H9 (cell line): ENCODE results near the gene GRIK4. TPM values are rescaled to one million over a fixed set of nuclear protein-coding genes. Genes with fewer than 3 reads are reported as not detected.

ENCODE experiments used
- DNase-seq: peaks from one replicate; pipeline ENCODE4 v3.0.0-alpha.2; 2017
- H2AFZ ChIP-seq: one replicate; pipeline ENCODE4 v1.6.1; 2013; ENCODE audit warnings: mild to moderate bottlenecking, low read length, control low read depth, moderate library complexity
- H2AK5ac ChIP-seq: 2 replicates; pipeline ENCODE4 v1.6.1; 2013; ENCODE audit warnings: low read length, control low read depth, mixed read lengths; ENCODE audit not compliant: insufficient read length
- H2BK120ac ChIP-seq: one replicate; pipeline ENCODE4 v1.6.1; 2013; ENCODE audit warnings: low read depth, mild to moderate bottlenecking, low read length, control low read depth, inconsistent platforms; ENCODE audit not compliant: poor library complexity, severe bottlenecking
- H2BK12ac ChIP-seq: 2 replicates; pipeline ENCODE4 v1.6.1; 2013; ENCODE audit warnings: low read length, control low read depth, mixed read lengths, low read depth; ENCODE audit not compliant: insufficient read length
- H2BK15ac ChIP-seq: 2 replicates; pipeline ENCODE4 v1.6.1; 2013; ENCODE audit warnings: low read depth, low read length, control low read depth
- H2BK20ac ChIP-seq: one replicate; pipeline ENCODE4 v1.6.1; 2013; ENCODE audit warnings: low read depth, mild to moderate bottlenecking, low read length, control low read depth, inconsistent platforms; ENCODE audit not compliant: poor library complexity, severe bottlenecking
- H2BK5ac ChIP-seq: 2 replicates; pipeline ENCODE4 v1.6.1; 2013; ENCODE audit warnings: low read length, control low read depth, mixed read lengths; ENCODE audit not compliant: insufficient read length
- H3K14ac ChIP-seq: 2 replicates; pipeline ENCODE4 v1.6.1; 2013; ENCODE audit warnings: low read length, control low read depth; ENCODE audit not compliant: insufficient read depth
- H3K18ac ChIP-seq: 2 replicates; pipeline ENCODE4 v1.6.1; 2013; ENCODE audit warnings: low read depth, mild to moderate bottlenecking, mixed read lengths, low read length, control low read depth; ENCODE audit not compliant: insufficient read length
- H3K23ac ChIP-seq: 2 replicates; pipeline ENCODE4 v1.6.1; 2013; ENCODE audit warnings: low read length, control low read depth, mixed read lengths, low read depth; ENCODE audit not compliant: insufficient read length
- H3K23me2 ChIP-seq: 2 replicates; pipeline ENCODE4 v1.6.1; 2013; ENCODE audit warnings: low read depth, mild to moderate bottlenecking, mixed read lengths, low read length, control low read depth; ENCODE audit not compliant: insufficient read length, poor library complexity, severe bottlenecking
- H3K27ac ChIP-seq: 2 replicates; pipeline ENCODE4 v1.5.1; 2013; ENCODE audit warnings: low read length, control low read depth, mixed read lengths, low read depth; ENCODE audit not compliant: insufficient read length
- H3K27me3 ChIP-seq: 2 replicates; pipeline ENCODE4 v1.6.1; 2013; ENCODE audit warnings: low read length, control low read depth, inconsistent platforms; ENCODE audit not compliant: insufficient read depth
- H3K4ac ChIP-seq: 2 replicates; pipeline ENCODE4 v1.6.1; 2013; ENCODE audit warnings: low read depth, mild to moderate bottlenecking, control low read depth, inconsistent platforms, low read length, moderate library complexity
- H3K4me1 ChIP-seq: 2 replicates; pipeline ENCODE4 v1.6.1; 2013; ENCODE audit warnings: low read length, control low read depth, inconsistent platforms; ENCODE audit not compliant: insufficient read depth
- H3K4me2 ChIP-seq: 2 replicates; pipeline ENCODE4 v1.6.1; 2013; ENCODE audit warnings: low read length, control low read depth, mixed read lengths; ENCODE audit not compliant: insufficient read length, insufficient read depth
- H3K56ac ChIP-seq: 2 replicates; pipeline ENCODE4 v1.6.1; 2013; ENCODE audit warnings: low read depth, mild to moderate bottlenecking, mixed read lengths, low read length, control low read depth; ENCODE audit not compliant: insufficient read length
- H3K79me1 ChIP-seq: 2 replicates; pipeline ENCODE4 v1.6.1; 2013; ENCODE audit warnings: low read depth, mild to moderate bottlenecking, moderate library complexity, low read length, control low read depth, inconsistent platforms; ENCODE audit not compliant: insufficient read depth, poor library complexity, severe bottlenecking
- H3K79me2 ChIP-seq: 2 replicates; pipeline ENCODE4 v1.6.1; 2013; ENCODE audit warnings: low read length, control low read depth, inconsistent platforms; ENCODE audit not compliant: insufficient read depth
- H3K9ac ChIP-seq: 2 replicates; pipeline ENCODE4 v1.6.1; 2013; ENCODE audit warnings: low read length, control low read depth, mixed read lengths; ENCODE audit not compliant: insufficient read length; ENCODE audit errors: extremely low read depth
- H3K9me3 ChIP-seq: one replicate; pipeline ENCODE4 v1.6.1; 2013; ENCODE audit warnings: low read depth, low read length, inconsistent platforms; ENCODE audit not compliant: control insufficient read depth
- H3T11ph ChIP-seq: one replicate; pipeline ENCODE4 v1.6.1; 2013; ENCODE audit warnings: mild to moderate bottlenecking, low read length, control low read depth, inconsistent platforms
- H4K20me1 ChIP-seq: one replicate; pipeline ENCODE4 v1.6.1; 2013; ENCODE audit not compliant: control insufficient read depth, insufficient read length, insufficient read depth
- H4K5ac ChIP-seq: 2 replicates; pipeline ENCODE4 v1.6.1; 2013; ENCODE audit warnings: low read depth, mild to moderate bottlenecking, mixed read lengths, low read length, control low read depth; ENCODE audit not compliant: insufficient read length
- H4K8ac ChIP-seq: replicated peaks from 2 replicates; pipeline ENCODE4 v1.6.1; 2013; ENCODE audit warnings: low read length, control low read depth, mixed read lengths, low read depth; ENCODE audit not compliant: insufficient read length
- H4K91ac ChIP-seq: 2 replicates; pipeline ENCODE4 v1.6.1; 2013; ENCODE audit warnings: low read depth, mild to moderate bottlenecking, moderate library complexity, mixed read lengths, low read length, control low read depth; ENCODE audit not compliant: insufficient read length
- H3K27ac Mint-ChIP-seq, 3 experiments: 2 replicates in 2 of 3; 3 replicates in 1 of 3; pipeline ENCODE4 v1.8.0; 2020 to 2021; ENCODE audit warnings: mixed read lengths in 3 of 3, mild to moderate bottlenecking in 1 of 3, moderate library complexity in 1 of 3
- H3K27me3 Mint-ChIP-seq: 2 replicates; pipeline ENCODE4 v1.8.0; 2021; ENCODE audit warnings: low read depth, mild to moderate bottlenecking, moderate library complexity, mixed read lengths
- H3K36me3 Mint-ChIP-seq, 3 experiments: 2 replicates in 2 of 3; 3 replicates in 1 of 3; pipeline ENCODE4 v1.8.0; 2020 to 2021; ENCODE audit warnings: low read depth in 3 of 3, mixed read lengths in 3 of 3; ENCODE audit not compliant: insufficient read depth in 1 of 3
- H3K4me1 Mint-ChIP-seq, 2 experiments: 2 replicates each; pipeline ENCODE4 v1.8.0; 2020; ENCODE audit warnings: mixed read lengths in 2 of 2
- H3K4me3 Mint-ChIP-seq, 2 experiments: 2 replicates in 1 of 2; 3 replicates in 1 of 2; pipeline ENCODE4 v1.8.0; 2020 to 2021; ENCODE audit warnings: mild to moderate bottlenecking in 2 of 2, mixed read lengths in 2 of 2, moderate library complexity in 1 of 2
- H3K9me3 Mint-ChIP-seq, 2 experiments: 2 replicates in 1 of 2; 3 replicates in 1 of 2; pipeline ENCODE4 v1.8.0; 2020; ENCODE audit warnings: mild to moderate bottlenecking in 2 of 2, mixed read lengths in 2 of 2, moderate library complexity in 1 of 2
- WGBS: extraction: QIAGEN DNeasy Blood & Tissue Kit; methylation state at CpG from one replicate; pipeline ENCODE4 v1.1.7; 2013; ENCODE audit warnings: missing lambda C conversion rate, low lambda C conversion rate, mixed read lengths; ENCODE audit not compliant: insufficient read length; ENCODE audit errors: extremely low coverage; 5-methylcytosine and 5-hydroxymethylcytosine counted together
- total RNA-seq: library from RNA; stranded (reverse); gene quantifications from 2 replicates; pipeline ENCODE4 v1.2.1, GENCODE V29; 2021
- TF ChIP-seq, protein P1 (sequence below): fragments of 200-600 bp; sonication (generic); conservative IDR thresholded peaks from 3 replicates; pipeline ENCODE4 v1.8.0; 2021; ENCODE audit warnings: antibody characterized with exemption, mild to moderate bottlenecking

GRIK4 gene
- total RNA-seq, 1 experiment from 2014 or later, result 2.3 TPM

DNA sequence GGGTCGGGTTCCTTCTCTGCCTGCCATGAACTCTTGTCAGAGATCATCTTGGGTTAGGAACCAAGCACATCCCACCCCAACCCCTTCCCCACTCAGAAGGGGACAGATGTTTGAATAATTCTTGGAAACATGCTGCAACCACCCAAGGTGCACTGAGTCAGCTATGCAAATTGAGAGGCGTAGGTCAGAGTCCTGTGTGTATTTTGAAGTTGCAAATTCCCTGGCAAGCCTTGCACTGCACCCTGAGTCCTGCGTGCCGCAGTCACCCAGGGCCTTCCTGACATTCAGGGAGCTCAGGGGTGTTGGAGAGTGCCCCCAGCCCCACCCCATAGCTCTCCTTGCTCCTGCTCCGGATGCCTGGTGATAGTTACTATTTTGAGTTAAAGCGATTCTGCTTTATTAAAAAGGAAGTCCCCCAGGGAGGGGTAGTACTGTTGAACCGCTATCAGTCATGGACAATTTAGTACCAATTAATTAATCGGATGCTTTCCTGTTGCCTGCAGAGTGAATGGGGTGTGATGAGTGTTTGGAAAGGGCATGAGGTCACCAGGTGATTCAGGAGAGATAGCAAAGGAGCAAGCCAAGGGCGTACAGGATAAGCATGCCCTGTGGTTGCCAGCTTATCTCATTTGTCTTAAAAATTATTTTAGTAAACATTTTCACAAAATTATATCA, 123.7 kb downstream of the GRIK4 start:
- H3K79me2 ChIP-seq, result no peaks in the 10 kb centered on the region
- H3K36me3 Mint-ChIP-seq, result no peaks in the 10 kb centered on the region; a peak in 1 of 7 replicates
- H3K14ac ChIP-seq, result no peak overlapping the region
- H3K4me3 Mint-ChIP-seq, result no peak overlapping the region
- H3K27me3 Mint-ChIP-seq, result peaks cover 83% of the 10 kb centered on the region
- H2AFZ ChIP-seq, result no peak overlapping the region
- no peak overlapping the region for H4K91ac ChIP-seq
- H3K9me3 ChIP-seq, result no peaks in the 10 kb centered on the region
- H2AK5ac ChIP-seq, result no peak overlapping the region
- no peak overlapping the region for H3K23ac ChIP-seq
- H3K27me3 ChIP-seq, result no peaks in the 10 kb centered on the region
- H3K18ac ChIP-seq, result no peak overlapping the region
- no peaks in the 10 kb centered on the region for H3K23me2 ChIP-seq
- no peak overlapping the region for H3K9ac ChIP-seq
- no peak overlapping the region for H3K27ac Mint-ChIP-seq
- no peaks in the 10 kb centered on the region for H3K79me1 ChIP-seq
- H2BK20ac ChIP-seq, result no peak overlapping the region
- H3K4me1 Mint-ChIP-seq, result peaks cover 15 to 31% of the 10 kb centered on the region in 2 experiments
- no CpG with 5 or more reads among the region's 9 CpGs for WGBS
- no peak overlapping the region for H2BK5ac ChIP-seq
- no peak overlapping the region for H2BK15ac ChIP-seq
- no peak overlapping the region for H4K8ac ChIP-seq
- no peak overlapping the region for H3K4ac ChIP-seq
- no peak overlapping the region for H3K56ac ChIP-seq
- no peak overlapping the region for H4K5ac ChIP-seq
- no peaks in the 10 kb centered on the region for H3K4me1 ChIP-seq
- no peaks in the 10 kb centered on the region for H3K9me3 Mint-ChIP-seq
- TF ChIP-seq, protein P1, sequence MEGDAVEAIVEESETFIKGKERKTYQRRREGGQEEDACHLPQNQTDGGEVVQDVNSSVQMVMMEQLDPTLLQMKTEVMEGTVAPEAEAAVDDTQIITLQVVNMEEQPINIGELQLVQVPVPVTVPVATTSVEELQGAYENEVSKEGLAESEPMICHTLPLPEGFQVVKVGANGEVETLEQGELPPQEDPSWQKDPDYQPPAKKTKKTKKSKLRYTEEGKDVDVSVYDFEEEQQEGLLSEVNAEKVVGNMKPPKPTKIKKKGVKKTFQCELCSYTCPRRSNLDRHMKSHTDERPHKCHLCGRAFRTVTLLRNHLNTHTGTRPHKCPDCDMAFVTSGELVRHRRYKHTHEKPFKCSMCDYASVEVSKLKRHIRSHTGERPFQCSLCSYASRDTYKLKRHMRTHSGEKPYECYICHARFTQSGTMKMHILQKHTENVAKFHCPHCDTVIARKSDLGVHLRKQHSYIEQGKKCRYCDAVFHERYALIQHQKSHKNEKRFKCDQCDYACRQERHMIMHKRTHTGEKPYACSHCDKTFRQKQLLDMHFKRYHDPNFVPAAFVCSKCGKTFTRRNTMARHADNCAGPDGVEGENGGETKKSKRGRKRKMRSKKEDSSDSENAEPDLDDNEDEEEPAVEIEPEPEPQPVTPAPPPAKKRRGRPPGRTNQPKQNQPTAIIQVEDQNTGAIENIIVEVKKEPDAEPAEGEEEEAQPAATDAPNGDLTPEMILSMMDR, result no peak
- no peak overlapping the region for H2BK120ac ChIP-seq
- no peak for DNase-seq
- H3T11ph ChIP-seq, result no peak overlapping the region
- no peak overlapping the region for H3K4me2 ChIP-seq
- H2BK12ac ChIP-seq, result no peak overlapping the region
- H4K20me1 ChIP-seq, result no peaks in the 10 kb centered on the region
- no peak overlapping the region for H3K27ac ChIP-seq
